Keratinocyte (primary cell): ENCODE data around the gene PLA2G4D.

ENCODE experiments used
- CTCF ChIP-seq, 3 experiments: IDR thresholded peaks in 1 of 3; conservative IDR thresholded peaks in 1 of 3; optimal IDR thresholded peaks in 1 of 3; 2 replicates in 2 of 3; 3 replicates in 1 of 3; pipeline versions ENCODE3 to v1.5.1; 2011; ENCODE audit warnings: low read length in 3 of 3, mild to moderate bottlenecking in 3 of 3, moderate library complexity in 2 of 3, control low read depth in 1 of 3, inconsistent platforms in 1 of 3; ENCODE audit not compliant: insufficient read depth in 2 of 3; ENCODE audit errors: extremely low read depth in 1 of 3
- EZH2 ChIP-seq: IDR thresholded peaks from one replicate; pipeline ENCODE4 v1.6.1; 2012; ENCODE audit warnings: inconsistent platforms, mild to moderate bottlenecking, low read length, moderate library complexity

GRCh38 chr15:42031198-42031915 is 63.0 kb downstream of the PLA2G4D start:
- no peak for TF ChIP-seq CTCF (optimal IDR thresholded peaks at IDR 0.05 in 1 of 3, IDR thresholded peaks at IDR 0.05 in 1 of 3, conservative IDR thresholded peaks at IDR 0.05 in 1 of 3; ENCODE audit: extremely low read depth in 1 of 3, insufficient read depth in 2 of 3, low read length in 3 of 3)
- TF ChIP-seq EZH2, result no peak
